SKM-1 (cell line): Measurements from ENCODE around the gene TAOK3.
"Not testable (repeated sequence)": the region's sequence is repeated elsewhere in the genome, so short reads cannot be mapped to it uniquely, and the experiment has no call there.

Source experiments
- DNase-seq: peaks from one replicate; lab custom pipeline; 2025; ENCODE audit not compliant: unreplicated experiment; lab: John Stamatoyannopoulos, UW

TAOK3 gene

GRCh38 chr12:118374126-118374725, 1.5 kb upstream of the TAOK3 start:
- no peak for DNase-seq

- no peak for DNase-seq
These were observed 909 bp upstream of the TAOK3 start for GRCh38 chr12:118373616-118374015.

GRCh38 chr12:118371321-118372282, 1.1 kb downstream of the TAOK3 start:
- DNase-seq: no peak

- no peak for DNase-seq
These were observed 2.1 kb downstream of the TAOK3 start for GRCh38 chr12:118370601-118371000.

DNA sequence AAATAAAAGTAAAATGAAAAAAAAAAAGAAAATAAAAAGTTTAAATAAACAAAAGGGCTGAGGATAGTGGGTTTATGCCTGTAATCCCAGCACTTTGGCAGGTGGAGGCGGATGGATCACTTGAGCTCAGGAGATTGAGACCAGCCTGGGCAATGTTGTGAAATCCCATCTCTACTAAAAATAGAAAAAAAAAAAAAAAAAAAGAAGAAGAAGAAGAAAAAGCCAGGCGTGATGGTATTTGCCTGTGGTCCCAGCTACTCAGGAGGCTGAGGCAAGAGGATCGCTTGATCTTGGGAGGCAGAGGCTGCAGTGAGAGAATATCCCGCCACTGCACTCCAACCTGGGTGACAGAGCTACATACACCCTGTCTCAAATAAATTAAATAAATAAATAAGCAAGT, 3.9 kb downstream of the TAOK3 start:
- no peak for DNase-seq

DNA sequence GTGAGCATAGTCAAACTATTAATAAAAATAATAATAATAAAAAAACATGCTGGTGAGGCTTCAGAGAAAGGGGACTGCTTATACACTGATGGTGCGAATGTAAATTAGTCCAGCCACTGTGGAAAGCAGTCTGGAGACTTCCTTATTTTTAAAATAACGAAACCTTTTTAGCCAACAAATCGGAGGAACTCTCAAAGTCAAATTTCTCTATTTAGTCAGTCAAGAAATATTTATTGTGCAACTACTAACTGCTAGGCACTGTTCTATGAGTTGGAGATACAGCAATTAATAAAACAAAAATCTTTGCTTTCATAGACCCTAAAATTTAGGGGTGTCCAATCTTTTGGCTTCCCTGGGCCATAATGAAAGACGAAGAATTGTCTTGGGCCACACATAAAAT, 10.8 kb downstream of the TAOK3 start:
- DNase-seq: no peak

- no peak for DNase-seq
These were observed 11.7 kb downstream of the TAOK3 start for GRCh38 chr12:118361092-118361404.

DNA sequence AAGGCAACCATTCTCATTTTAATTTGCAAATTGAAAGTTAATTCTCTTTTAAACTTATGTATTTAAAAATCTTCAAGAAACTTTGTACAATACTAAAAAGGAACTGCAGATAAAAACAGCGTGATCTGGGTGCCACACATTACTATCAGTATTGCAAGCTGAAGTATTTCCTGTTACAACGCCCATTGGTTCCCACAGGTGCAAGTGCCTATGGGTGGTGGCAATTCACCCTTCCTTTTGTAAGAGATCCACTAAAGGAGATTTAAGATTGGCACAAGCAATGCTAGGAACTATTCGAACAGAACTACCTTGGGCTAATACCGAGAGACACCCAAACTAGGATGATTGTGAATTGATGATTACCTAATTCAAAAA, 13.2 kb downstream of the TAOK3 start:
- no peak for DNase-seq

GRCh38 chr12:118358612-118359540, 13.8 kb downstream of the TAOK3 start:
- DNase-seq: peak; percentile 21

DNA sequence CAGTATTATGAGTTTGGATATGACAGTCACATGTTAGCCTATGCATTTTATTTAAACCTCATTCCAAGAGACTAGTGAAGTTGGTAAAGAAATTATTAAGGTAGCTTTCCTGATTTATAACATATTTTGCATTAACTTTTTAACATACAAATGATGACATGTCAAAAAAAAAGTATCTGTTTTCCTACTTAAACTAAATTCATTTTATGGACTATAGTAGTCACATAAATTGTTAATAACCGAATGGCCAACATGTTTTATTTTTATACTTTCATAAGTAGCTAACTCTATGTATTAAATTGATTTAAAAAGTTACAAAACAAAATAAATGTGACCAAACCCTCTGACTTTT, 14.7 kb downstream of the TAOK3 start:
- DNase-seq: no peak

DNA sequence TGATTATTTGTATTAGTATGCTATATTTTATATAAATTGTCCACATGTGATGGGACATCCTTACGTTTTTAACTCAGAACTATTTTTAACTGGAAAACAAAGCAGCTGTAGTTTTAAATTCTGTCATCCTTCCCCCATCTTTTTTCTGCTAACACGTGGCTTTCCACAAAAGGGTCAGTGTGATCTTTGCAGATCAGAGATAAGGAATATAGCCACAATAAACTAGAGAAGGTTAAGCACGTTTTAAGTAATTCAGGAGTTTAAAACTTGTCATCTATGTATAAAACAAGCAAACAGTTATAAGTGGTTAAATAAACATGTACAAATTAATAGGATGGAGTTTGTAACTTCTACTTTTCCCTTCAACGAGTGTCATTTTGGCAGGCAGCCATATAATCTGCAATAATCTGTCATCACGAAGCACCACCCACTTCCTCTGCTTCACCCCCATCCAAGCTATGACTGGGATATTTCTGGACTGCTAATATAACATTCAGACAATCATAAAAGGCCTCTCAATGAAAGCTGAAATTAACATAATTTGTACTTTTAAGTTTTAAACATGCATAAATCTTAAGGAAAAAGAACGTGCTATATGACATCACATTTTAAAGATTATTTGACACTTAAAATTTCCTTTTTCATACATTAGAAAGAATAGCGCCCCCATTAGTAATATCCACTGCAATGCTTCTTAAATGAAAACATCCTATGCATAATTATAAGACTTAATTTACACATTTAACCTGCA, 15.3 kb downstream of the TAOK3 start:
- peak; percentile 46 for DNase-seq

GRCh38 chr12:118356809-118357256, 15.9 kb downstream of the TAOK3 start:
- peak; percentile 27 for DNase-seq

- DNase-seq: no peak
These were observed 16.9 kb downstream of the TAOK3 start for GRCh38 chr12:118355843-118356242.

- DNase-seq: no peak
These were observed 17.8 kb downstream of the TAOK3 start for GRCh38 chr12:118354903-118355302.

GRCh38 chr12:118354503-118354902, 18.2 kb downstream of the TAOK3 start:
- not testable (repeated sequence) for DNase-seq

DNA sequence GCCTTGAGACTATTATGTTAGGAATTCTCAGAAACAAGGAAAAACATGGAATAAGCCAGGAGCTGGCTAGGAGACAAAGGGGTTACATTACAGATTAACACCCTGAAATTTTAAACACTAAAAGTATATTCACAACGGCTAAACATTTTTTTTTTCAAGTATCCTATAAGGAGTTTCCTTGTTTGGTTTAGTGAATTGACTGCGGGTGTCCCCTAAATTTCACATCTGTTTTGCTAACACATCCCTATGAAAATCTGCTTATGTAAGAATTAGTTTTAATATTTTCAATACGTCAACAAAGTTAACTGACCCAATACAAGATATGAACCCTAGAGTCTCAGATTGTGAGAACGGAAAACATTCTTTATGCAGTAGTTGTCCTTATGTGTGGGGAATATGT, 19.0 kb downstream of the TAOK3 start:
- no peak for DNase-seq

DNA sequence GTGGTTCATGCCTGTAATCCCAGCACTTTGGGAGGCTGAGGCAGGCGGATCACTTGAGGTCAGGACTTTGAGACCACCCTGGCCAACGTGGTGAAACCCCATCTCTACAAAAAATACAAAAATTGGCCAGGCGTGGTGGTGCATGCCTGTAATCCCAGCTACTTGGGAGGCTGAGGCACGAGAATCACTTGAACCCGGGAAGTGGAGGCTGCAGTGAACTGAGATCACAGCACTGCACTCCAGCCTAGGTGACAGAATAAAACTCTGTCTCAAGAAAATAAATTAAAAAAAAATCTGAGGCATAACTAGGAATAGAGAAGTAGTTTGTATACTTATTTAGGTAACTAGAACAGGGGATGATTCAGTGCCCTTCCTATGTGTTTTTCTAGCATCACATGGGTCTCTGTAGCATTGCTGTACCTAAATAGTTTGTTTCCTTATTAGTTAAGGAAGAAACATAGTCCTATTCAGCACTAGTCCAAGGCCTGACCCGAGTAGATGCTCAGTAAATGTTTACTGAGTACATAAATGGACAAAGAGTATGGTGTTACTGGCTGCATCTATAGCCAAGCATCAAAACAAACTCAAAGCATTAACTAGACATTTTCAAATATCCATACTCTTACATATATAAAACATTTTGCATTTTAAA, 21.7 kb downstream of the TAOK3 start:
- no peak for DNase-seq

DNA sequence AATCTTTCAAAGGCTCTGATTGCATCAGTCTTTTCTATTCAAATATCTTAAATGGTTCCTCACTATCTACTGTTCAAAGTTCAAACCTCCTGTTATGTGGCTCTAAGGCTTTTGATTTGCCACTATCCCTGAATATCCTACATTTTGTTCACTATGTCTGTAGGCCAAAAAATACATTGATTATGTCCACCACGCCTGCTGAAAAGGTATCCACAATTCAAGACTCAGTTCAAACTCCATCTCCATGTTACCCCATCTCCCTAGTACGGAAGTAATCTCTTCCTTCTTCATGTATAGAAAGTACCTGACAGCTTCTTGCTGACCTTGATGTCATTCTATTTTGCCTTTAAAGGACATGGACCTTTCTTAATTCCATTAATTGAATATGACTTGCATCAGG, 24.8 kb downstream of the TAOK3 start:
- DNase-seq: no peak

DNA sequence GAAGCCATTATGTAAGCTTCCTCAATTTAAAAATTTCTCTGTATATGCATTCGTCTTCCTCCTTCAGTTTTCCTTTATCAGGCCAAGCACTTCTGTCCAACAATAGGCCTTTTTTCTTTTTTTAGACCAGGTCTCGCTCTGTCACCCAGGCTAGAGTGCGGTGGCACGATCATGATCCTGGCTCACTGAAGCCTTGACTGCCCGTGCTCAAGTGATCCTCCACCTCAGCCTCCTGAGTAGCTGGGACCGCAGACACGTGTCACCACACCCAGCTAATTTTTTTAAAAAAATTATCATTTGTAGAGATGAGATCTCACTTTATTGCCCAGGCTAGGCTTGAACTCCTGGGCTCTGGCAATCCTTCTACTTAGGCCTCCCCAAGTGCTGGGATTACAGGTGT, 25.8 kb downstream of the TAOK3 start:
- DNase-seq: no peak

GRCh38 chr12:118345355-118345754, 27.4 kb downstream of the TAOK3 start:
- no peak for DNase-seq
